HepG2 (cell line): ENCODE results near the gene ANTKMT. TPM values are rescaled to one million over a fixed set of nuclear protein-coding genes. Genes with fewer than 3 reads are reported as not detected.
A peak's percentile ranks its signal among the peaks of the same experiment; 100 is the strongest.

Source experiments
- BHLHE40 ChIP-seq: IDR thresholded peaks from 2 replicates; pipeline ENCODE4 v1.6.1; 2011; ENCODE audit warnings: low read length, improper control_type of control experiment
- CEBPB ChIP-seq: IDR thresholded peaks from 2 replicates; pipeline ENCODE4 v1.6.1; 2011; ENCODE audit warnings: low read depth, low read length, improper control_type of control experiment, borderline replicate concordance
- CENPX ChIP-seq: sonication (generic); formaldehyde crosslinking; IDR thresholded peaks from 2 replicates; pipeline ENCODE4 v1.9.0; 2021; ENCODE audit warnings: mild to moderate bottlenecking, missing genetic modification reagents, moderate library complexity
- GATAD1 ChIP-seq: IDR thresholded peaks from 2 replicates; pipeline ENCODE4 v1.6.1; 2016; ENCODE audit warnings: missing genetic modification reagents, missing compliant biosample characterization
- MED13 ChIP-seq: sonication (generic); formaldehyde crosslinking; IDR thresholded peaks from 2 replicates; pipeline ENCODE4 v1.5.0; 2020; ENCODE audit warnings: missing genetic modification reagents
- NBN ChIP-seq: fragments of 450-650 bp; conservative IDR thresholded peaks from 2 replicates; pipeline ENCODE4 v1.6.1; 2017
- SNAI1 ChIP-seq: sonication (generic); formaldehyde crosslinking; IDR thresholded peaks from 2 replicates; pipeline ENCODE4 v1.5.0; 2020; ENCODE audit warnings: mild to moderate bottlenecking, missing genetic modification reagents, borderline replicate concordance
- SP5 ChIP-seq: IDR thresholded peaks from 2 replicates; pipeline ENCODE4 v1.6.1; 2016; ENCODE audit warnings: low read depth, borderline replicate concordance
- TBL1XR1 ChIP-seq: fragments of 150-350 bp; IDR thresholded peaks from 2 replicates; pipeline ENCODE4 v1.6.1; 2014; ENCODE audit warnings: borderline replicate concordance, low read length; ENCODE audit not compliant: partially characterized antibody
- ZNF30 ChIP-seq: sonication (generic); formaldehyde crosslinking; IDR thresholded peaks from 2 replicates; pipeline ENCODE4 v1.5.0; 2020; ENCODE audit warnings: mild to moderate bottlenecking, missing genetic modification reagents
- ZNF34 ChIP-seq: sonication (generic); formaldehyde crosslinking; IDR thresholded peaks from 2 replicates; pipeline ENCODE4 v1.4.0; 2020; ENCODE audit warnings: mild to moderate bottlenecking, missing genetic modification reagents, borderline replicate concordance
- ZNF343 ChIP-seq: sonication (generic); formaldehyde crosslinking; IDR thresholded peaks from 2 replicates; pipeline ENCODE4 v1.4.0; 2020; ENCODE audit warnings: mild to moderate bottlenecking, missing genetic modification reagents
- ZNF484 ChIP-seq: sonication (generic); formaldehyde crosslinking; IDR thresholded peaks from 2 replicates; pipeline ENCODE4 v1.5.1; 2020; ENCODE audit warnings: mild to moderate bottlenecking, low read depth, missing genetic modification reagents, borderline replicate concordance
- ZNF572 ChIP-seq: sonication (generic); formaldehyde crosslinking; IDR thresholded peaks from 2 replicates; pipeline ENCODE4 v1.5.1; 2020; ENCODE audit warnings: mild to moderate bottlenecking, missing genetic modification reagents
- ZNF709 ChIP-seq: sonication (generic); formaldehyde crosslinking; IDR thresholded peaks from 2 replicates; pipeline ENCODE4 v1.5.0; 2020; ENCODE audit warnings: mild to moderate bottlenecking, missing genetic modification reagents
- ZNF850 ChIP-seq: sonication (generic); formaldehyde crosslinking; conservative IDR thresholded peaks from 2 replicates; pipeline ENCODE4 v1.9.0; 2021; ENCODE audit warnings: mild to moderate bottlenecking, missing genetic modification reagents
- polyA plus RNA-seq, 8 experiments: library from polyadenylated mRNA; depleted of rRNA in 3 of 8; stranded (reverse) in 7 of 8; unstranded in 1 of 8; fragments of >200 nt; fragmentation: Illumina TruSeq in 4 of 8; extraction: Trizol in 4 of 8; gene quantifications; 2 replicates each; pipeline versions ENCODE4 v1.2.1 to v1.2.3, GENCODE V29; 2011 to 2016; ENCODE audit warnings: low read depth in 4 of 8, missing spikeins in 1 of 8, mixed read lengths in 1 of 8; ENCODE audit not compliant: insufficient read depth in 1 of 8
- total RNA-seq, 5 experiments: library from RNA; depleted of rRNA; stranded (reverse); fragments of >200 nt; fragmentation: Illumina TruSeq; extraction: Trizol; gene quantifications; 2 replicates each; pipeline ENCODE4 v1.2.3, GENCODE V29; 2016; ENCODE audit warnings: low read depth in 1 of 5
- TF ChIP-seq, protein P1 (sequence below): sonication (generic); formaldehyde crosslinking; IDR thresholded peaks from 2 replicates; pipeline ENCODE4 v1.5.1; 2020; ENCODE audit warnings: mild to moderate bottlenecking, missing genetic modification reagents, borderline replicate concordance
- TF ChIP-seq, protein P2 (sequence below): IDR thresholded peaks from 2 replicates; pipeline ENCODE4 v1.6.1; 2016; ENCODE audit warnings: low read depth, missing genetic modification reagents, missing compliant biosample characterization
- TF ChIP-seq, protein P3 (sequence below): sonication (generic); formaldehyde crosslinking; IDR thresholded peaks from 2 replicates; pipeline ENCODE4 v1.4.0; 2020; ENCODE audit warnings: mild to moderate bottlenecking, missing genetic modification reagents, borderline replicate concordance

ANTKMT gene
- total and polyA plus RNA-seq, 2 of the 13 experiments (the other 11 are each of a cell fraction or from before 2014, with no cell fraction given) = 7.5 to 47.8 TPM

- TF ChIP-seq ZNF709 (CRISPR knock-in tag) (no peak), CEBPB (no peak), SNAI1 (CRISPR knock-in tag) (no peak), BHLHE40 (no peak), MED13 (0 out of 2 replicates have a peak, but pooled peaks have one; percentile 6), NBN (no peak), ZNF572 (CRISPR knock-in tag) (0 out of 2 replicates have a peak, but pooled peaks have one; percentile 39), ZNF34 (CRISPR knock-in tag) (no peak), CENPX (CRISPR knock-in tag) (no peak), SP5 (CRISPR knock-in tag) (no peak; the same call in 1 of the 2 replicates), ZNF343 (CRISPR knock-in tag) (no peak), ZNF30 (CRISPR knock-in tag) (no peak), GATAD1 (CRISPR knock-in tag) (no peak), TBL1XR1 (no peak), ZNF850 (CRISPR knock-in tag) (no peak), ZNF484 (no peak)
- TF ChIP-seq, protein P1, sequence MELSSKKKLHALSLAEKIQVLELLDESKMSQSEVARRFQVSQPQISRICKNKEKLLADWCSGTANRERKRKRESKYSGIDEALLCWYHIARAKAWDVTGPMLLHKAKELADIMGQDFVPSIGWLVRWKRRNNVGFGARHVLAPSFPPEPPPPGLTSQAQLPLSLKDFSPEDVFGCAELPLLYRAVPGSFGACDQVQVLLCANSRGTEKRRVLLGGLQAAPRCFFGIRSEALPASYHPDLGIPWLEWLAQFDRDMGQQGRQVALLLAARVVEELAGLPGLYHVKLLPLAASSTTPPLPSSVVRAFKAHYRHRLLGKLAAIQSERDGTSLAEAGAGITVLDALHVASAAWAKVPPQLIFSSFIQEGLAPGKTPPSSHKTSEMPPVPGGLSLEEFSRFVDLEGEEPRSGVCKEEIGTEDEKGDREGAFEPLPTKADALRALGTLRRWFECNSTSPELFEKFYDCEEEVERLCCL (CRISPR knock-in tag) = no peak
- TF ChIP-seq, protein P2, sequence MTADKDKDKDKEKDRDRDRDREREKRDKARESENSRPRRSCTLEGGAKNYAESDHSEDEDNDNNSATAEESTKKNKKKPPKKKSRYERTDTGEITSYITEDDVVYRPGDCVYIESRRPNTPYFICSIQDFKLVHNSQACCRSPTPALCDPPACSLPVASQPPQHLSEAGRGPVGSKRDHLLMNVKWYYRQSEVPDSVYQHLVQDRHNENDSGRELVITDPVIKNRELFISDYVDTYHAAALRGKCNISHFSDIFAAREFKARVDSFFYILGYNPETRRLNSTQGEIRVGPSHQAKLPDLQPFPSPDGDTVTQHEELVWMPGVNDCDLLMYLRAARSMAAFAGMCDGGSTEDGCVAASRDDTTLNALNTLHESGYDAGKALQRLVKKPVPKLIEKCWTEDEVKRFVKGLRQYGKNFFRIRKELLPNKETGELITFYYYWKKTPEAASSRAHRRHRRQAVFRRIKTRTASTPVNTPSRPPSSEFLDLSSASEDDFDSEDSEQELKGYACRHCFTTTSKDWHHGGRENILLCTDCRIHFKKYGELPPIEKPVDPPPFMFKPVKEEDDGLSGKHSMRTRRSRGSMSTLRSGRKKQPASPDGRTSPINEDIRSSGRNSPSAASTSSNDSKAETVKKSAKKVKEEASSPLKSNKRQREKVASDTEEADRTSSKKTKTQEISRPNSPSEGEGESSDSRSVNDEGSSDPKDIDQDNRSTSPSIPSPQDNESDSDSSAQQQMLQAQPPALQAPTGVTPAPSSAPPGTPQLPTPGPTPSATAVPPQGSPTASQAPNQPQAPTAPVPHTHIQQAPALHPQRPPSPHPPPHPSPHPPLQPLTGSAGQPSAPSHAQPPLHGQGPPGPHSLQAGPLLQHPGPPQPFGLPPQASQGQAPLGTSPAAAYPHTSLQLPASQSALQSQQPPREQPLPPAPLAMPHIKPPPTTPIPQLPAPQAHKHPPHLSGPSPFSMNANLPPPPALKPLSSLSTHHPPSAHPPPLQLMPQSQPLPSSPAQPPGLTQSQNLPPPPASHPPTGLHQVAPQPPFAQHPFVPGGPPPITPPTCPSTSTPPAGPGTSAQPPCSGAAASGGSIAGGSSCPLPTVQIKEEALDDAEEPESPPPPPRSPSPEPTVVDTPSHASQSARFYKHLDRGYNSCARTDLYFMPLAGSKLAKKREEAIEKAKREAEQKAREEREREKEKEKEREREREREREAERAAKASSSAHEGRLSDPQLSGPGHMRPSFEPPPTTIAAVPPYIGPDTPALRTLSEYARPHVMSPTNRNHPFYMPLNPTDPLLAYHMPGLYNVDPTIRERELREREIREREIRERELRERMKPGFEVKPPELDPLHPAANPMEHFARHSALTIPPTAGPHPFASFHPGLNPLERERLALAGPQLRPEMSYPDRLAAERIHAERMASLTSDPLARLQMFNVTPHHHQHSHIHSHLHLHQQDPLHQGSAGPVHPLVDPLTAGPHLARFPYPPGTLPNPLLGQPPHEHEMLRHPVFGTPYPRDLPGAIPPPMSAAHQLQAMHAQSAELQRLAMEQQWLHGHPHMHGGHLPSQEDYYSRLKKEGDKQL (CRISPR knock-in tag) = no peak
- TF ChIP-seq, protein P3, sequence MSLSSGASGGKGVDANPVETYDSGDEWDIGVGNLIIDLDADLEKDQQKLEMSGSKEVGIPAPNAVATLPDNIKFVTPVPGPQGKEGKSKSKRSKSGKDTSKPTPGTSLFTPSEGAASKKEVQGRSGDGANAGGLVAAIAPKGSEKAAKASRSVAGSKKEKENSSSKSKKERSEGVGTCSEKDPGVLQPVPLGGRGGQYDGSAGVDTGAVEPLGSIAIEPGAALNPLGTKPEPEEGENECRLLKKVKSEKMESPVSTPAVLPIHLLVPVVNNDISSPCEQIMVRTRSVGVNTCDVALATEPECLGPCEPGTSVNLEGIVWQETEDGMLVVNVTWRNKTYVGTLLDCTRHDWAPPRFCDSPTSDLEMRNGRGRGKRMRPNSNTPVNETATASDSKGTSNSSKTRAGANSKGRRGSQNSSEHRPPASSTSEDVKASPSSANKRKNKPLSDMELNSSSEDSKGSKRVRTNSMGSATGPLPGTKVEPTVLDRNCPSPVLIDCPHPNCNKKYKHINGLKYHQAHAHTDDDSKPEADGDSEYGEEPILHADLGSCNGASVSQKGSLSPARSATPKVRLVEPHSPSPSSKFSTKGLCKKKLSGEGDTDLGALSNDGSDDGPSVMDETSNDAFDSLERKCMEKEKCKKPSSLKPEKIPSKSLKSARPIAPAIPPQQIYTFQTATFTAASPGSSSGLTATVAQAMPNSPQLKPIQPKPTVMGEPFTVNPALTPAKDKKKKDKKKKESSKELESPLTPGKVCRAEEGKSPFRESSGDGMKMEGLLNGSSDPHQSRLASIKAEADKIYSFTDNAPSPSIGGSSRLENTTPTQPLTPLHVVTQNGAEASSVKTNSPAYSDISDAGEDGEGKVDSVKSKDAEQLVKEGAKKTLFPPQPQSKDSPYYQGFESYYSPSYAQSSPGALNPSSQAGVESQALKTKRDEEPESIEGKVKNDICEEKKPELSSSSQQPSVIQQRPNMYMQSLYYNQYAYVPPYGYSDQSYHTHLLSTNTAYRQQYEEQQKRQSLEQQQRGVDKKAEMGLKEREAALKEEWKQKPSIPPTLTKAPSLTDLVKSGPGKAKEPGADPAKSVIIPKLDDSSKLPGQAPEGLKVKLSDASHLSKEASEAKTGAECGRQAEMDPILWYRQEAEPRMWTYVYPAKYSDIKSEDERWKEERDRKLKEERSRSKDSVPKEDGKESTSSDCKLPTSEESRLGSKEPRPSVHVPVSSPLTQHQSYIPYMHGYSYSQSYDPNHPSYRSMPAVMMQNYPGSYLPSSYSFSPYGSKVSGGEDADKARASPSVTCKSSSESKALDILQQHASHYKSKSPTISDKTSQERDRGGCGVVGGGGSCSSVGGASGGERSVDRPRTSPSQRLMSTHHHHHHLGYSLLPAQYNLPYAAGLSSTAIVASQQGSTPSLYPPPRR (CRISPR knock-in tag) = no peak
Measured at GRCh38 chr16:719815-720446, 1.0 kb upstream of the ANTKMT start (continued).
